GM08714 (cell line): ENCODE results near the gene ANKS4B.

ENCODE experiments used
- H3K4me3 ChIP-seq: fragments of 200-500 bp; sonication (Bioruptor generic); 2 replicates; pipeline ENCODE4 v1.5.1; 2014; ENCODE audit warnings: mild to moderate bottlenecking, low read length, inconsistent platforms
- ZNF274 ChIP-seq: IDR thresholded peaks from 2 replicates; pipeline ENCODE4 v1.6.1; 2012; ENCODE audit warnings: mild to moderate bottlenecking, low read depth, low read length

Gene ANKS4B

GRCh38 chr16:21203155-21203797 lies 30.2 kb upstream of the ANKS4B start:
- TF ChIP-seq ZNF274 = no peak
- H3K4me3 ChIP-seq = no peak overlapping the region

- TF ChIP-seq ZNF274 = no peak
- H3K4me3 ChIP-seq = no peak overlapping the region
Measured at GRCh38 chr16:21205303-21205702, 28.2 kb upstream of the ANKS4B start.

DNA sequence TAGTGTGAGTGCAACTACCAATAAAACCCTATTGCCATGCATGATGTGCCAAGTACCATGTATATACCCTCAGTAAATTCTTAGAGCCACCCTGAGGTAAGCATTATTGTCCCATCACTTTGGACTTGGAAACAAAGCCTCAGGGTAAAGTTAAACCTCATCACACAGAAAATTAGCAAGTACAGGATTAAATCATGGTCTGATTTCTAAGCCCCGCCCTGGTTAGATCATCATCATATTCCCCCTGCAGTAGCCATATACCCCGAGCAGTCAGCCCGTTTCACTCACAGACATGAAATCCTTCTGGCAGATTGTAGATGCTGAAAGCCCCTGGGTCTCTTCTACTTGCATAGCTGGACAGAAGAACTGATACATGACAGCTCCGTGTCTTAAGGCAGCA lies 26.9 kb upstream of the ANKS4B start:
- no peak for TF ChIP-seq ZNF274
- no peak overlapping the region for H3K4me3 ChIP-seq

DNA sequence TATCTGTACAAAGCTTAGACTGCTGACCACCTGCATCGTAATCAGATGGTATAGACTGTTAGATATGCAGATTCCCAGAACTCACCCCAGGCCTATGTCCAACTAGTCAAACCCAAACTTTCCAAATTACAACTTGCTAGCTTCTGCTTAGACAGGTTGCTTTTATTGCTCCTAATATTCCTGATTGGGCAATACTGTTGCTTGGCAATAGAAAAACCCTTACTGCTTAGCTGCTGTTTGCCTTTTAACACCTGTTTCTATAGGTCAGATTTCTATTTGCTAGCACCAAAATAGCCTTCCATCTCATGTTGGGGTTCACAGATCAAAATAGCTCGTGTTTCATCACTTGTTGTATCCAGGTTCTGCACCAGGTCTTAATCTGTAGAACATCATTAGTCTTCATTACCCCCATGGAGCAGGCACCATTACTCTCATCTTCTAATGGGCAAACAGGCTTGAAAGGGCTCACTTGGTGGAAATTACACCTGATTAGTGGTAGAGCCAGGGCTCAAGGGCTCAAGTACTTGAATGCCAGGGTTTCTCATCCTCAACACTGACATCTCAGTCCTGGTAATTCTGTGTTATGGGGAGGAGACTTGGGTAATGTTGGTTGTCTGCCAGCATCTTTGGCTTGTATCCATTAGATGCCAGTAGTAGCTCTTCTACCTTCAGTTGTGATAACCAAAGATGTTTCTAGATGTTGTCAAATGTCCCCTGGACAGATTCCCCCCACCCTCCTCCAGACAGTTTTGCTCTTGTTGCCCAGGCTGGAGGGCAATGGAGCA lies 24.9 kb upstream of the ANKS4B start:
- H3K4me3 ChIP-seq = no peak overlapping the region
- TF ChIP-seq ZNF274 = no peak

GRCh38 chr16:21211486-21211885 lies 22.0 kb upstream of the ANKS4B start, which contains the start of gene ZP2:
Gene ZP2 (minus strand): TSS chr16:21211574. CDS start chr16:21211547, 27 bp downstream.
- no peak for TF ChIP-seq ZNF274
- no peak within 1 kb of the TSS for H3K4me3 ChIP-seq

DNA sequence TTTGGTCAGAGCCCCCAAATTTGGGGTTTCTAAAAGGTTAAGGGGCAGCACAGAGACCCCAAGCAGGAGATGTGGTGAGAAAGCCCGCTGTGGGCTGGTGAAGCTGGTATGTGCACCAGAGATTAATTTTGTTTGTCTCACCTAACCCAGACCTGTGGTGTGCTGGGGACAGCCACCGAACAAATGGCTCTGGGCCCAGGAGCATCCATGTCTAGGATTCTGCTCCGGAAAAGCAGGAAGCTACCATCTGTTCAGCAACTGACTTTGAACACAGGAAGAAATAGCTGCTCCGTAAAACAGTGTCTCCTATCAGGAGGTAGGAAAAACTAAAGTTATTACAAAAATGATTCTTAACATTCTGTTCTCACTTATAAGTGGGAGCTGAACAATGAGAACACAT lies 19.4 kb upstream of the ANKS4B start:
- H3K4me3 ChIP-seq = no peak overlapping the region
- TF ChIP-seq ZNF274 = no peak

DNA sequence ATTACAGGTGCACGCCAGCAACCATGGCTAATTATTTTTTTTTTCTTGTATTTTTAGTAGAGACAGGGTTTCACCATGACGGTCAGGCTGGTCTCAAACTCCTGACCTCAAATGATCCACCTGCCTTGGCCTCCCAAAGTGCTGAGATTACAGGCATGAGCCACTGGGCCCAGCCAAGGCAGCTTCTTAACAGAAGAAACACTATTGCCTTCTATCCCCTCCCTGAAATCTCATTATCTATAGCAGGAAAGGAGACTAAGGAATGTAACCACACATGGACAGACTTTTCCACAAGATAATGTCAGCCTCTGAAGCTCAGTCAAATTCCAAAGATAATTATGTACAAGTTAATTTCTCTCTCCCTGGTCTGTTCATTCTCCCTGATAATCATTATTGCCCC lies 16.4 kb upstream of the ANKS4B start:
- H3K4me3 ChIP-seq = no peak overlapping the region
- TF ChIP-seq ZNF274 = no peak

DNA sequence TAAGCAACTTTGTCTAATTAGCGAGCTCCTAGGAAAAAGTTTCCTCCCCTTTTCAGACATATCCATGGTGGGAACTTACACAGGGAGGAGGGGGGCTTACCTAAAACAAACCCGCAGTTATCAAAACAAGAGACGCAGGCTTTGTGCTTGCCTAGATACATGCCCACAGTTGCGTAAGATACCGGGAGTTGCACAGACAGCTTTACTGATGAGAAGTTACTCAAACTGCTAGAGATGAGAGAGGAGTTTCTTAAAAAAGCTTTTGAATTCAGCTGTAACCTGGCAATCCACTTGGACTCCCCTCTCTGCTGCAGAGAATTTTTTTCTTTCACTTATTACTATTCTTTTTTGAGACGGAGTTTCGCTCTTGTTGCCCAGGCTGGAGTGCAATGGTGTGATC lies 15.3 kb upstream of the ANKS4B start:
- no peak overlapping the region for H3K4me3 ChIP-seq
- TF ChIP-seq ZNF274 = no peak

DNA sequence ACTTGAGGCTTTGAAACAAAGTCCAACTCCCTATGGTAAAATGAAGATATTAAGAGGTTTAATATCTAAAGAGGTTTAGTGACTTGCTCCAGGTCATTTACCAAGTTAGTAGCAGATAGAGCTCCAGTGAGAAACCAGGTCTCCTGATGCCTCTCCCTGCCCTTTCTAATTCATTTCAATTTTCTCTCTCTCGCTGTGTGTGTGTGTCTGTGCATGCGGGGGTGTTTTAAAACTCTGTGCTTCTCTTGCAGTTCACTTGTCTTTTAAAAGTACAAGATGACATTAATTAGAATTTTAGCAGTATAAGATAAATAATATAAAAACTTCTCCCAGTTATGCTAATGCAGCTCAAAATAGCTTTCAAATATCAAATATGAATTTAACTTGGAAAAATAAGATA lies 13.9 kb upstream of the ANKS4B start:
- TF ChIP-seq ZNF274 = no peak
- H3K4me3 ChIP-seq = no peak overlapping the region

DNA sequence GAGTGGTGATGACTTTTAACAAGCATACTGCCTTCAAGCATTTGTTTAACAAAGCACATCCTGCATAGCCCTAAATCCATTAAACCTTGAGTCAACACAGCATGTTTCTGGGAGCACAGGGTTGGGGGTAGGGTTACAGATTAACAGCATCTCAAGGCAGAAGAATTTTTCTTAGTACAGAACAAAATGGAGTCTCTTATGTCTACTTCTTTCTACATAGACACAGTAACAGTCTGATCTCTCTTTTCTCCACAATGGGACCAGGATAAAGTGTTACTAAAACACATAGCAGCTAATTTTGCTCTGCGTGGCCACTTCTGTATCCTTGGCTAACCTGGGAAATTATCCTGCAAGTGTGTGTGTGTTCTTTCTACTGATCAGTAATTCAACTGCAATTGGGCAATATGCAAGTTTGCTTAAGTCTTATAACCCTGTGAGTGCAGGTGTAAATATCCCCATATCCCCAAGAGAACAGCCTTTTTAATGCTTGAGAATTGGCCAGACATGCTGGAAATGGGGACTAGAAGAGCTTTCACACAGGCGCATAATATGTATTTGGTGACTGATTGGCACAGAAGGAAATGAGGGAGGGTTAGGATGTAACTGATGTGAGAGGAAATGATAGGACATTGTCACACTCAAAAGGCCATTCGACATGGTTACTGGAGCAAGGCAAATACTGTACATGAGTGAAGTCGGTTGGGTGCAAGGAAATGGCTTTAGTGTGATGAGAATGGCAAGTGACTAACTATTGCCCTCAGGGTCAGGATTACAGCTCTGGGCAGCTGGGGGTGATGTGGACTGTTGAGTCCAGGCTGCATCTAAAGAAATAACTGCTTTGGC lies 10.8 kb upstream of the ANKS4B start:
- H3K4me3 ChIP-seq = no peak overlapping the region
- TF ChIP-seq ZNF274 = no peak

GRCh38 chr16:21223787-21224186 lies 9.7 kb upstream of the ANKS4B start:
- H3K4me3 ChIP-seq = no peak overlapping the region
- no peak for TF ChIP-seq ZNF274

- no peak overlapping the region for H3K4me3 ChIP-seq
- no peak for TF ChIP-seq ZNF274
Measured at GRCh38 chr16:21224800-21225199, 8.7 kb upstream of the ANKS4B start.

DNA sequence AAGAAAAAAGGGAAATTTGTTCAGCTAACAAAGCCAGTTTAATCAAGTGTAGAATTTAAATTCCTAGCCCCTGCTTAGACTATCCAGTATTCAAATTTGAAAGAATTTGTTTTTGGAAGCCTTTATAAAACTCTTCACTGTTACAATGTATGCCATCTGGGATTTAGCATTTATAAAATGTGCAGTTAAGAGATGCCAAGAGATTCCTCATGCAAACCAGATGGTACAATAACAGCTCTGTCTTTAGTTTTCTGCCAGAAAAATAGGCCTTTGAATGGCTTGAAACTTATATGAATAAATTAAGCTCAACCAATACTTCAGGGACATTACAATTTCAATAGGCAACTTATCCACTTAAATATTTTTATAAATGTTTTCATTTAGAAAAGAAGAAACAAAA lies 6.8 kb upstream of the ANKS4B start:
- H3K4me3 ChIP-seq = no peak overlapping the region
- no peak for TF ChIP-seq ZNF274

DNA sequence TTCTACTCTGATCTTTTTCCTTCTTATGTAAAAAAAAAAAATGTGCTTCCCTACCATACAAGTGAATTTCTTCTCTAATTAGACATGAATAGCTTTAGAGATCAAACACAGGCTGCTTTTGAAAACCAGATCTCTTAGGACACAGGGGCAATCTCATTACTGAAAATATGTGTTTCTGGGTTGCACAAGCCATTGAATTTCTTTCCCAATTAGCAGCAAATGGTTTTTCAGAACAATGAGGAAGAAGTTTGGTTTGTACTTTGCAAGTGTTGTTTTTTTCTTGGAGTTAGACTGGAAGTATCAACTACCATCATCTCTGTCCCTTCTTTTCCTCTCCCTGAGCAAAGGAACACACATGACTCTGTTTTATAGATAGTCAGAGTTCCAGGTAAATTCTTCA lies 5.6 kb upstream of the ANKS4B start:
- no peak overlapping the region for H3K4me3 ChIP-seq
- TF ChIP-seq ZNF274 = no peak
